Measurements from ENCODE around the gene FAR2.

The FAR2 gene

DNA sequence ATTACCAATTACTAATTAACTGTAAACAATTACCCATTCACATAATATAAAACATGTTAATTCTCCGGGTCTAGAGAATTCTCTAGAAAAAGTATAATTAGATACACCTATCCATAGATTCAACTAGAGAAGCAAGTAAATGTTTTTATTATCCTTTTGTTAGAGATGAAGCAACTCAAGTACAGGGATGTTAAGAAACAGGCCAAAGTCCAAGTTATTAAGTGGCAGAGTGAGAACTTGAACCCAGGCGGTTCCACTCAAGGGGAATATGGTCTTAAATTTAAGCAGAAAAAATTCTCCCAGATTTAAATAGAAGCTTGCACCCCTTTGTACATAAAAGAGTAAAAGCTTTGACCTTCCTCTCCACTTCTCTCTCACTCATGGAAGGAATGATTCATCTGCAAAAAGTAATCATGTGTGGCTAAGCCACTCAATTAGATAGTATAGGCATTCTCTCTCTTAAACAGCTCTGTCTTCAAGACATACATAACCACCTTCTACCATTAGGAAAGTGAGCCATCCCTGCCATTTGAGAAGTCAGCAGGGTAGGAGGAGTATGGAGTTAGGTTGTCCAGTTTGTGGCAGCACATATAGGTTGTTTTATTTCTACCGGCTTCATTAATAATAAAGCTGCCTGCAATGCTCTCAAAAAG, 197.8 kb downstream of the FAR2 start:
- no peak for DNase-seq (ENCODE audit: low read depth in 1 of 2, low spot score in 1 of 2)
- no peaks in the 10 kb centered on the region for H3K27me3 ChIP-seq (ENCODE audit: insufficient read depth, poor library complexity, severe bottlenecking)
- H3K4me3 ChIP-seq (replicated peaks; ENCODE audit: insufficient read depth, low read length), result no peak overlapping the region
- no peak overlapping the region for H3K27ac ChIP-seq (replicated peaks)
- no peak for TF ChIP-seq SPI1 (IDR thresholded peaks at IDR 0.05; ENCODE audit: borderline replicate concordance, low read depth)
- TF ChIP-seq REST (IDR thresholded peaks at IDR 0.05; ENCODE audit: insufficient replicate concordance, low read depth), result no peak
- no peak for TF ChIP-seq POLR2AphosphoS5 (IDR thresholded peaks at IDR 0.05; ENCODE audit: low read depth)
- TF ChIP-seq GABPA (IDR thresholded peaks at IDR 0.05; ENCODE audit: low read depth), result no peak
- TF ChIP-seq, protein P1, sequence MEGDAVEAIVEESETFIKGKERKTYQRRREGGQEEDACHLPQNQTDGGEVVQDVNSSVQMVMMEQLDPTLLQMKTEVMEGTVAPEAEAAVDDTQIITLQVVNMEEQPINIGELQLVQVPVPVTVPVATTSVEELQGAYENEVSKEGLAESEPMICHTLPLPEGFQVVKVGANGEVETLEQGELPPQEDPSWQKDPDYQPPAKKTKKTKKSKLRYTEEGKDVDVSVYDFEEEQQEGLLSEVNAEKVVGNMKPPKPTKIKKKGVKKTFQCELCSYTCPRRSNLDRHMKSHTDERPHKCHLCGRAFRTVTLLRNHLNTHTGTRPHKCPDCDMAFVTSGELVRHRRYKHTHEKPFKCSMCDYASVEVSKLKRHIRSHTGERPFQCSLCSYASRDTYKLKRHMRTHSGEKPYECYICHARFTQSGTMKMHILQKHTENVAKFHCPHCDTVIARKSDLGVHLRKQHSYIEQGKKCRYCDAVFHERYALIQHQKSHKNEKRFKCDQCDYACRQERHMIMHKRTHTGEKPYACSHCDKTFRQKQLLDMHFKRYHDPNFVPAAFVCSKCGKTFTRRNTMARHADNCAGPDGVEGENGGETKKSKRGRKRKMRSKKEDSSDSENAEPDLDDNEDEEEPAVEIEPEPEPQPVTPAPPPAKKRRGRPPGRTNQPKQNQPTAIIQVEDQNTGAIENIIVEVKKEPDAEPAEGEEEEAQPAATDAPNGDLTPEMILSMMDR (IDR thresholded peaks at IDR 0.05; ENCODE audit: insufficient read depth, low read length), result no peak

DNA sequence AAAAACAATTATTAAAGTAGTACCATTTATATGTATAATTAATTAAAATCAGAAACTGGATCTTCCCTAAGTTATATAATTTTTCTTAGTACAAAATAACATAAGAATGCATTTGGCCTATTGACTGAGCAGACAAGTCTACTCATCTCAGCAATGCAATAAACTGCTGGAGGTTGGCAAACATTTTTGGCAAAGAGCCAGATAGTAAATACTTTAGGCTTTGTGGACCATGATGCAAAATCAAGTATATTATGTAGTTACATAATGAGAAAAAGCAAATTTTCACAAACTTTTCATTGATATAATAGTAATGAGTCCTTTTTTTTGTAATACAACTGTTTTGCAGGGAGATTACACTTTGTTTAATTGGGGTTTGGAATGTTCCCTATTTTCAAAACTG, 201.0 kb downstream of the FAR2 start:
- TF ChIP-seq POLR2AphosphoS5 (IDR thresholded peaks at IDR 0.05; ENCODE audit: low read depth) (no peak), SPI1 (IDR thresholded peaks at IDR 0.05; ENCODE audit: borderline replicate concordance, low read depth) (no peak), REST (IDR thresholded peaks at IDR 0.05; ENCODE audit: insufficient replicate concordance, low read depth) (no peak), GABPA (IDR thresholded peaks at IDR 0.05; ENCODE audit: low read depth) (no peak)
- TF ChIP-seq, protein P1 (IDR thresholded peaks at IDR 0.05; ENCODE audit: insufficient read depth, low read length), result no peak
- Histone ChIP-seq H3K4me3 (replicated peaks; ENCODE audit: insufficient read depth, low read length) (no peak overlapping the region), H3K27me3 (ENCODE audit: insufficient read depth, poor library complexity, severe bottlenecking) (no peaks in the 10 kb centered on the region), H3K27ac (replicated peaks) (no peak overlapping the region)
- no peak for DNase-seq (ENCODE audit: low read depth in 1 of 2, low spot score in 1 of 2)

- H3K4me3 ChIP-seq (replicated peaks; ENCODE audit: insufficient read depth, low read length), result no peak overlapping the region
- TF ChIP-seq POLR2AphosphoS5 (IDR thresholded peaks at IDR 0.05; ENCODE audit: low read depth) (no peak), GABPA (IDR thresholded peaks at IDR 0.05; ENCODE audit: low read depth) (no peak), REST (IDR thresholded peaks at IDR 0.05; ENCODE audit: insufficient replicate concordance, low read depth) (no peak), SPI1 (IDR thresholded peaks at IDR 0.05; ENCODE audit: borderline replicate concordance, low read depth) (no peak)
- TF ChIP-seq, protein P1 (IDR thresholded peaks at IDR 0.05; ENCODE audit: insufficient read depth, low read length), result no peak
- H3K27me3 ChIP-seq (ENCODE audit: insufficient read depth, poor library complexity, severe bottlenecking), result no peaks in the 10 kb centered on the region
- H3K27ac ChIP-seq (replicated peaks), result no peak overlapping the region
- DNase-seq (ENCODE audit: low read depth in 1 of 2, low spot score in 1 of 2), result no peak
Observed at GRCh38 chr12:29354954-29355353, 205.9 kb downstream of the FAR2 start.

Measured in HL-60 (cell line).